HepG2 (cell line): Measurements from ENCODE around the gene SS18L1. TPM values are rescaled to one million over a fixed set of nuclear protein-coding genes. Genes with fewer than 3 reads are reported as not detected.

Experiments used
- AHR ChIP-seq: IDR thresholded peaks from 2 replicates; pipeline ENCODE4 v1.6.1; 2018; ENCODE audit warnings: missing genetic modification reagents, missing compliant biosample characterization
- BORCS8-MEF2B ChIP-seq: sonication (generic); formaldehyde crosslinking; IDR thresholded peaks from 2 replicates; pipeline ENCODE4 v1.8.0; 2022; ENCODE audit warnings: mild to moderate bottlenecking, missing genetic modification reagents
- CENPX ChIP-seq: sonication (generic); formaldehyde crosslinking; IDR thresholded peaks from 2 replicates; pipeline ENCODE4 v1.9.0; 2021; ENCODE audit warnings: mild to moderate bottlenecking, missing genetic modification reagents, moderate library complexity
- EHMT2 ChIP-seq: fragments of 200-600 bp; sonication (generic); IDR thresholded peaks from 2 replicates; pipeline ENCODE4 v1.7.0; 2017; ENCODE audit warnings: antibody characterized with exemption, low read depth, low read length, borderline replicate concordance
- ELK4 ChIP-seq: sonication (generic); formaldehyde crosslinking; IDR thresholded peaks from 2 replicates; pipeline ENCODE4 v1.9.0; 2021; ENCODE audit warnings: missing genetic modification reagents, borderline replicate concordance
- HMGXB3 ChIP-seq: sonication (generic); formaldehyde crosslinking; IDR thresholded peaks from 2 replicates; pipeline ENCODE4 v1.4.0; 2020; ENCODE audit warnings: missing genetic modification reagents, borderline replicate concordance
- NFIC ChIP-seq: IDR thresholded peaks from 2 replicates; pipeline ENCODE4 v1.6.1; 2012; ENCODE audit warnings: mild to moderate bottlenecking, low read length, inconsistent platforms
- SMYD3 ChIP-seq: sonication (generic); formaldehyde crosslinking; IDR thresholded peaks from 2 replicates; pipeline ENCODE4 v1.8.1; 2023; ENCODE audit warnings: mild to moderate bottlenecking, missing genetic modification reagents
- SNRNP70 ChIP-seq: fragments of 200-400 bp; formaldehyde crosslinking; IDR thresholded peaks from 2 replicates; pipeline ENCODE4 v1.6.1; 2017; ENCODE audit warnings: mild to moderate bottlenecking, low read depth, low read length, moderate library complexity
- TBP ChIP-seq: sonication (generic); formaldehyde crosslinking; IDR thresholded peaks from 2 replicates; pipeline ENCODE4 v1.5.0; 2020; ENCODE audit warnings: missing genetic modification reagents
- TRIM24 ChIP-seq: sonication (generic); formaldehyde crosslinking; IDR thresholded peaks from 2 replicates; pipeline ENCODE4 v1.8.0; 2022; ENCODE audit warnings: mild to moderate bottlenecking, missing genetic modification reagents
- ZNF3 ChIP-seq: IDR thresholded peaks from 2 replicates; pipeline ENCODE4 v1.7.0; 2017; ENCODE audit warnings: inconsistent platforms
- ZNF414 ChIP-seq: sonication (generic); formaldehyde crosslinking; IDR thresholded peaks from 2 replicates; pipeline ENCODE4 v1.5.0; 2020; ENCODE audit warnings: missing genetic modification reagents
- ZNF564 ChIP-seq: sonication (generic); formaldehyde crosslinking; IDR thresholded peaks from 2 replicates; pipeline ENCODE4 v1.8.1; 2023; ENCODE audit warnings: mild to moderate bottlenecking, missing genetic modification reagents
- ZNF687 ChIP-seq: sonication (generic); formaldehyde crosslinking; IDR thresholded peaks from 2 replicates; pipeline ENCODE4 v1.5.1; 2020; ENCODE audit warnings: mild to moderate bottlenecking, missing genetic modification reagents, moderate library complexity
- ZNF841 ChIP-seq: sonication (generic); formaldehyde crosslinking; IDR thresholded peaks from 2 replicates; pipeline ENCODE4 v1.8.1; 2023; ENCODE audit warnings: missing genetic modification reagents, borderline replicate concordance
- ZSCAN5A ChIP-seq: sonication (generic); formaldehyde crosslinking; IDR thresholded peaks from 2 replicates; pipeline ENCODE4 v1.8.0; 2022; ENCODE audit warnings: mild to moderate bottlenecking, missing genetic modification reagents, borderline replicate concordance
- polyA plus RNA-seq, 8 experiments: library from polyadenylated mRNA; depleted of rRNA in 3 of 8; stranded (reverse) in 7 of 8; unstranded in 1 of 8; fragments of >200 nt; fragmentation: Illumina TruSeq in 4 of 8; extraction: Trizol in 4 of 8; gene quantifications; 2 replicates each; pipeline versions ENCODE4 v1.2.1 to v1.2.3, GENCODE V29; 2011 to 2016; ENCODE audit warnings: low read depth in 4 of 8, missing spikeins in 1 of 8, mixed read lengths in 1 of 8; ENCODE audit not compliant: insufficient read depth in 1 of 8
- total RNA-seq, 5 experiments: library from RNA; depleted of rRNA; stranded (reverse); fragments of >200 nt; fragmentation: Illumina TruSeq; extraction: Trizol; gene quantifications; 2 replicates each; pipeline ENCODE4 v1.2.3, GENCODE V29; 2016; ENCODE audit warnings: low read depth in 1 of 5

Gene SS18L1
- total and polyA plus RNA-seq, 2 of the 13 experiments (the other 11 are each of a cell fraction or from before 2014, with no cell fraction given), result 17.8 to 27.6 TPM

- TF ChIP-seq ZNF414 (CRISPR knock-in tag) (peak; percentile 80; the same call in 1 of the 2 replicates), ZNF841 (CRISPR knock-in tag) (no peak), ZNF564 (no peak), EHMT2 (no peak), ZNF3 (CRISPR knock-in tag) (no peak), ZNF687 (CRISPR knock-in tag) (peak; percentile 80), BORCS8-MEF2B (CRISPR knock-in tag) (peak; percentile 49; the same call in 1 of the 2 replicates), SMYD3 (0 out of 2 replicates have a peak, but pooled peaks have one; percentile 40), SNRNP70 (no peak), TBP (CRISPR knock-in tag) (no peak), TRIM24 (no peak), NFIC (no peak; the same call in 1 of the 2 replicates), ELK4 (no peak), AHR (peak; percentile 60), ZSCAN5A (CRISPR knock-in tag) (no peak), CENPX (CRISPR knock-in tag) (no peak), HMGXB3 (CRISPR knock-in tag) (0 out of 2 replicates have a peak, but pooled peaks have one; percentile 33)
Observed at GRCh38 chr20:62134735-62135231, 8.8 kb upstream of the SS18L1 start (continued).
